Tongue (tissue), 2 donors: ENCODE results near the gene PRSS27. TPM values are rescaled to one million over a fixed set of nuclear protein-coding genes. Genes with fewer than 3 reads are reported as not detected.
"Not testable (repeated sequence)": the region's sequence is repeated elsewhere in the genome, so short reads cannot be mapped to it uniquely, and the experiment has no call there.

Experiments used
- DNase-seq: peaks from one replicate; pipeline ENCODE4 v3.0.0-alpha.2; 2015
- total RNA-seq: library from RNA; depleted of rRNA; stranded (reverse); fragments of >200 nt; gene quantifications from one replicate; pipeline ENCODE4 v1.2.3, GENCODE V29; 2014

The PRSS27 gene
- total RNA-seq, 1 donor from 2014 or later = 3.5 TPM

DNA sequence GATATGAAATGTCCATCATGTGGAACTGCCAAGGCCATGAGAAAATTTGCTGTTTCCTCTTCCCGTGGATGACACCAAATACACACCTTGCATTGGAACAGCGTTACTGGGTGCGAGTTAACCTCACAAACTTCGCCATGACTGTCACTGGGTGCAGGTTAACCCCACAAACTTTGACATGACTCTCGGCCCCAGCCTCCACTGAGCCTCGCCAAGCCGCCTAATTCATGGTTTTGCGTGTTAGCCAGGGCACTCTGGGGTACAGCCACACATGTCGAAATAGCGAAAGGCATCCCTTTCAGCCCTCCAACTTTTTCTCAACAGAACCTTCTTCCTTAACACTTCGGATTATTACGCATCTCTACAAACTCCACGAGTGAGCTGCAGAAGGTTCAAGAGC lies 48.3 kb downstream of the PRSS27 start:
- DNase-seq = no peak

- not testable (repeated sequence) for DNase-seq
Measured at GRCh38 chr16:2671193-2671592, 48.8 kb downstream of the PRSS27 start.

- peak; percentile 65 for DNase-seq
Measured at GRCh38 chr16:2670017-2670416, 50.0 kb downstream of the PRSS27 start.

- DNase-seq = not testable (repeated sequence)
Measured at GRCh38 chr16:2669587-2669986, 50.4 kb downstream of the PRSS27 start.

GRCh38 chr16:2666671-2667070 lies 53.4 kb downstream of the PRSS27 start:
- not testable (repeated sequence) for DNase-seq

GRCh38 chr16:2664574-2664982 lies 55.4 kb downstream of the PRSS27 start:
- peak; percentile 24 for DNase-seq

DNA sequence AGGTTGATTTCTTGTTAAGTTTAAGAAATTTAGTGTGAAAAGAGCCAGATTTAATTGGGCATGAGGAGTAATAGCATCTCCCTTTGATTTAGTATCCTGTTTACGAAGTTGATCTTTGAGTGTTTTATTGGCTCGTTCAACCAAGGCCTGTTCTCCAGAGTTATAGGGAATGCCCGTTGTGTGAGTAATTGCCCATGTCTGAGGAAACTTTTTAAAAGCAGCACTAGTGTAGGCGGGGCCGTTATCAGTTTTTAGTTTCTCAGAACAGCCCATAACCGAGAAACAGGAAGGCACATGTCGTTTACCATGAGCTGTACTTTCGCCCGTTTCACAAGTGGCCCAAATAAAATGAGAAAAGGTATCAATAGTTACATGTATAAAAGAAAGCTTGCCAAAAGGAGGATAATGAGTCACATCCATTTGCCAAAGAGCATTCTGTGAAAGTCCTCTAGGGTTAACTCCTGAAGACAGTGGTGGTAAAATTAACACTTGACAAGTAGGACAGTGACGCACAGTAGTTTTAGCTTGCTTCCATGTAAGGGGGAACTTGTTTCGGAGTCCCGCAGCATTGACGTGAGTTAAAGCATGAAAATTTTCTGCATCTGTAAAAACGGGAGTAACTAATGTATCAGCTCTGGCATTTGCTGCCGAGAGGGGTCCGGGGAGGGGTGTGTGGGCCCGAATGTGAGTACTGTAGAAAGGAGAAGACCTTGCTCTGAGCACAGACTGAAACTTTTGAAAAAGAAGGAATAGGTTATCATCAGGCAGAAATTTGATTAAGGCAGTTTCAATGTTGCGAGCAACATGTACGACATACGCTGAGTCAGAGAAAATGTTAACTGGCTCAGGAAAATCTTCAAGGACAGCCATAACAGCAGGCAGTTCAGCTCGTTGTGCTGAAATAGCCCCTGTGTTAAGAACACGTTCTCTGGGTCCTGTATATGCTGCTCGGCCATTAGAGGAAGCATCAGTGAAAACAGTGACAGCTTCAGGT lies 56.2 kb downstream of the PRSS27 start:
- no peak for DNase-seq

Other genes with a start within 250 kb of the PRSS27 start
- 9.1 TPM for gene NTN3, start 248.9 kb downstream of the PRSS27 start, total RNA-seq
- 20.4 TPM for gene TBC1D24, start 245.1 kb downstream of the PRSS27 start, total RNA-seq
- gene ATP6V0C, start 206.3 kb downstream of the PRSS27 start, total RNA-seq = 22.9 TPM
- 24.6 TPM for gene AMDHD2, start 199.9 kb downstream of the PRSS27 start, total RNA-seq
- 0.72 TPM for gene CEMP1, start 188.8 kb downstream of the PRSS27 start, total RNA-seq
- 24.5 TPM for gene PDPK1, start 182.2 kb downstream of the PRSS27 start, total RNA-seq
- 28.4 TPM for gene KCTD5, start 37.7 kb downstream of the PRSS27 start, total RNA-seq
- gene SRRM2, start 32.4 kb upstream of the PRSS27 start, total RNA-seq = 170 TPM
- gene ELOB, start 57.1 kb upstream of the PRSS27 start, total RNA-seq = 155 TPM
- gene PRSS33, start 67.3 kb upstream of the PRSS27 start, total RNA-seq = 2.9 TPM
- not detected for gene PRSS41, start 78.2 kb upstream of the PRSS27 start, total RNA-seq
- gene PRSS21, start 97.0 kb upstream of the PRSS27 start, total RNA-seq = not detected
- gene ZG16B, start 110.1 kb upstream of the PRSS27 start, total RNA-seq = 1,549 TPM
- gene PRSS22, start 137.9 kb upstream of the PRSS27 start, total RNA-seq = 18.2 TPM
- 37.0 TPM for gene FLYWCH2, start 163.0 kb upstream of the PRSS27 start, total RNA-seq
- 21.6 TPM for gene FLYWCH1, start 191.7 kb upstream of the PRSS27 start, total RNA-seq
- 5.6 TPM for gene KREMEN2, start 244.1 kb upstream of the PRSS27 start, total RNA-seq
- gene PAQR4, start 249.1 kb upstream of the PRSS27 start, total RNA-seq = 6.2 TPM